Hippocampal formation (tissue), 2 donors: Measurements from ENCODE around the gene DPEP2.
A peak's percentile ranks its signal among the peaks of the same experiment; 100 is the strongest.
"Not testable (repeated sequence)": the region's sequence is repeated elsewhere in the genome, so short reads cannot be mapped to it uniquely, and the experiment has no call there.

Experiments used
- DNase-seq, 2 donors: peaks; one replicate each; lab custom pipeline; 2025; lab: John Stamatoyannopoulos, UW

Gene DPEP2

GRCh38 chr16:67998779-67999688 lies at the start of gene DPEP2:
TSS of gene DPEP2 (minus strand) at chr16:67999484. CDS start at chr16:67993212, 6,272 bp downstream.
- peak; percentile 0 to 21 for DNase-seq

- DNase-seq, result no peak
Measured at GRCh38 chr16:68047987-68048386, 48.7 kb upstream of the DPEP2 start.

GRCh38 chr16:68046106-68046505 lies 46.8 kb upstream of the DPEP2 start:
- no peak for DNase-seq

- no peak for DNase-seq
Measured at GRCh38 chr16:68041783-68042182, 42.5 kb upstream of the DPEP2 start.

GRCh38 chr16:68040506-68041288 lies 41.4 kb upstream of the DPEP2 start:
- peak; percentile 16 to 72 for DNase-seq

GRCh38 chr16:68037841-68038597 lies 38.7 kb upstream of the DPEP2 start:
- no peak for DNase-seq

- DNase-seq, result no peak
Measured at GRCh38 chr16:68035227-68035626, 35.9 kb upstream of the DPEP2 start.

GRCh38 chr16:68033101-68033500 lies 33.8 kb upstream of the DPEP2 start:
- no peak for DNase-seq

- DNase-seq, result no peak
Measured at GRCh38 chr16:68031951-68032350, 32.7 kb upstream of the DPEP2 start.

- not testable (repeated sequence) for DNase-seq
Measured at GRCh38 chr16:68030108-68030507, 30.8 kb upstream of the DPEP2 start.

- no peak for DNase-seq
Measured at GRCh38 chr16:68028996-68029395, 29.7 kb upstream of the DPEP2 start.

- peak; percentile 73 to 90 for DNase-seq
Measured at GRCh38 chr16:68022728-68023537, 23.6 kb upstream of the DPEP2 start, which contains the start of the genes DDX28 and DUS2. TSS of gene DDX28 (minus strand) at chr16:68023232. CDS start at chr16:68023202, 30 bp downstream. TSS of gene DUS2 (plus strand) at chr16:68023284. CDS start at chr16:68038024, 14,740 bp downstream.

- no peak for DNase-seq
Measured at GRCh38 chr16:68022278-68022727, 23.0 kb upstream of the DPEP2 start.

GRCh38 chr16:68021490-68021889 lies 22.2 kb upstream of the DPEP2 start:
- no peak for DNase-seq

- no peak for DNase-seq
Measured at GRCh38 chr16:68019167-68019680, 19.9 kb upstream of the DPEP2 start.

- DNase-seq, result no peak
Measured at GRCh38 chr16:68015681-68016080, 16.4 kb upstream of the DPEP2 start, which contains the start of gene DPEP2NB. TSS of gene DPEP2NB (minus strand) at chr16:68015911. CDS start at chr16:68015770, 141 bp downstream.

- DNase-seq, result no peak
Measured at GRCh38 chr16:68013440-68013839, 14.2 kb upstream of the DPEP2 start.

GRCh38 chr16:68009872-68010271 lies 10.6 kb upstream of the DPEP2 start:
- DNase-seq, result not testable (repeated sequence)

GRCh38 chr16:68009157-68009735 lies 10.0 kb upstream of the DPEP2 start:
- DNase-seq, result no peak

GRCh38 chr16:68005786-68006286 lies 6.6 kb upstream of the DPEP2 start:
- peak in 1 of 2 donors; percentile 3 for DNase-seq
